Right lobe of liver (tissue), 6 donors: ENCODE data around the gene TSPAN11. TPM values are rescaled to one million over a fixed set of nuclear protein-coding genes. Genes with fewer than 3 reads are reported as not detected.

ENCODE experiments used
- ATAC-seq, 4 donors: fragments of 200-7000 bp; cut with Tn5 transposase; one replicate each; pipeline ENCODE4 v1.9.1; 2020; ENCODE audit warnings: mild to moderate bottlenecking in 4 of 4, moderate library complexity in 4 of 4
- DNase-seq, 3 donors: peaks; one replicate each; pipeline ENCODE4 v3.0.0-alpha.2; 2020
- H3K27ac ChIP-seq, 3 donors: fragments of 200-600 bp; one replicate each; pipeline ENCODE4 v1.8.0; 2022
- H3K27me3 ChIP-seq, 2 donors: fragments of 200-600 bp; one replicate each; pipeline ENCODE4 v1.8.0; 2022
- H3K36me3 ChIP-seq, 4 donors: fragments of 200-600 bp; sonication (generic) in 1 of 4; one replicate each; pipeline versions ENCODE4 v1.5.1 to v1.8.0; 2017 to 2022; ENCODE audit warnings: control low read depth in 1 of 4
- H3K4me1 ChIP-seq, 4 donors: fragments of 200-600 bp; sonication (generic) in 1 of 4; one replicate each; pipeline versions ENCODE4 v1.5.1 to v1.8.0; 2017 to 2022; ENCODE audit warnings: control low read depth in 1 of 4
- H3K4me3 ChIP-seq, 3 donors: fragments of 200-600 bp; one replicate each; pipeline ENCODE4 v1.8.0; 2022
- H3K9me3 ChIP-seq, 4 donors: fragments of 200-600 bp; sonication (generic) in 1 of 4; one replicate each; pipeline versions ENCODE4 v1.5.1 to v1.8.0; 2017 to 2022; ENCODE audit warnings: control low read depth in 1 of 4
- POLR2A ChIP-seq: fragments of 450-650 bp; IDR thresholded peaks from one replicate; pipeline ENCODE4 v1.6.1; 2017; ENCODE audit warnings: antibody characterized with exemption, mild to moderate bottlenecking
- WGBS: methylation state at CpG from one replicate; pipeline ENCODE4 v1.1.6; 2018; ENCODE audit warnings: low coverage, low lambda C conversion rate; ENCODE audit not compliant: insufficient coverage; ENCODE audit errors: missing lambda C conversion rate; 5-methylcytosine and 5-hydroxymethylcytosine counted together
- intact Hi-C, 2 donors: fragments of 100-400 bp; cut with DNase I; formaldehyde crosslinking; loops; one replicate each; pipeline versions ENCODE4 v1.11.2 to v1.14.1; 2022
- long read RNA-seq: library from polyadenylated mRNA; unstranded; transcript quantifications from one replicate; pipeline ENCODE4 v2.0.0, GENCODE V29; 2019
- total RNA-seq, 6 experiments: library from RNA; depleted of rRNA in 2 of 6; stranded (reverse); fragments of >200 nt in 2 of 6; fragmentation: NEBNext Ultra II Directional in 3 of 6; extraction: Animal tissue kit (Norgen Biotek cat#: 25700) in 3 of 6; gene quantifications; one replicate each; pipeline versions ENCODE4 v1.1.0 to v1.2.4, GENCODE V29; 2016 to 2023
- TF ChIP-seq, protein P1 (sequence below), 4 donors: fragments of 200-600 bp in 3 of 4; fragments of 450-650 bp in 1 of 4; IDR thresholded peaks; one replicate each; pipeline versions ENCODE4 v1.5.1 to v1.8.0; 2016 to 2022; ENCODE audit warnings: antibody characterized with exemption in 4 of 4, mild to moderate bottlenecking in 2 of 4
- donor health status: DM: no; HTN: yes; CAD: no.
- donor health status: DM: no; HTN: no; CAD: no.
- donor health status: DM: no; HTN: no; CAD: no.
- donor health status: DM: no; HTN: yes; CAD: no.
- donor health status: DM: no; HTN: yes; CAD: no.

The TSPAN11 gene, protein sequence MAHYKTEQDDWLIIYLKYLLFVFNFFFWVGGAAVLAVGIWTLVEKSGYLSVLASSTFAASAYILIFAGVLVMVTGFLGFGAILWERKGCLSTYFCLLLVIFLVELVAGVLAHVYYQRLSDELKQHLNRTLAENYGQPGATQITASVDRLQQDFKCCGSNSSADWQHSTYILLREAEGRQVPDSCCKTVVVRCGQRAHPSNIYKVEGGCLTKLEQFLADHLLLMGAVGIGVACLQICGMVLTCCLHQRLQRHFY
- total RNA-seq: under 1 TPM; 0.31 to 1.00 (median 0.60) TPM
- long read RNA-seq: 0 reads

DNA sequence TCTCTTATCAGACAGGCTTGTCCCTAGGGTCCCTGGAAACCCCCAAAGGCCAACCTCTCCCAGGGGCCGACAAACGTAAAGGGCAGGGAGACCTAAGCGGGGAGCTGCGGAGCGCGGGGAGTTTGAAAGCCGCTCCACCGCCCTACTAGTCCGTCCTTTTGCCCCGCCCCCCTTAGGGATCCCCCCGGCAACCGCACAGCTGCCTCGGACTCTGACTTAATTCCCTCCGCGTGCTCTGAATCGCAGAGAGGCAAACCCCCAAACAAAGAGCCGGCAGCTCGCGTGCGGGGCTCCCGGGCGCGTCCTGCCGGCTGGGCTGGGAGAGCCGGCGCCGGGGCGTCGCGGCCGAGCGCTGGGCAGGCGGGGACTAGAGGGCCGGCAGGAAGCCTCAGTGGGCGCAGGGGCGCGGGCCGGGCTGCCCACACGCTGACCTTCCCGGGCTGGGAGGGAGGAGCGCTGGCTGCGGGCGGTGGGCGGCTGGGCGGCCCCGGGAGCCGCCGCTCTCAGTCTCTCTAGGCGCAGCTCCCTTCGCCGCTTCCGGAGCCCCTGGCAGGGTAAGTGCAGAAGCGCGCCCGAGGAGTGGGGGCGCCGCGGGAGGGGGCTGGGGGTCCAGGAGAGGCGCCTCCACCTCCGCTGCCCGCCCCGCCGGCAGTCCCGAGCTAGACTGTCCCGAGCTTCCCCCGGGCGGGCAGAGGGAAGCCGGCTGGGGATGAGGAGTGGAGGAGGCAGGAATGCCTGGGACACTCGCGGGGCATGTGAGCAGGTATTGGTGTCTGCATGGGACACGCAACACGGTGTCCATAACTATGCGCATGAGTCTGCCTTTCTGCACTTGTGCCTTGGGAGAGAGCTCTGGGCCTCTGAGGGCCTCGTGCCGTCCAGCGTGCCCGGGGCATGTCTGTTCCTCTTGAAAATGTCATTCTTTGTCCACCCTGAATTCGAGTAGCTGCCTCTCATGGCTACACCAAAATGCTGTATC is at the start of gene TSPAN11:
TSS of gene TSPAN11 (plus strand) at position 506 of the 979 bp plus-strand sequence. CDS start 27,244 bp downstream, outside the sequence.
- H3K9me3 ChIP-seq: no peaks in the 10 kb centered on the region
- ATAC-seq (peak; percentile 60 to 73 (median 67)), DNase-seq (peak in 1 of 3 donors; percentile 28)
- H3K4me1 ChIP-seq: no peaks in the 10 kb centered on the region
- peak within 1 kb of the TSS in 2 of 3 donors; percentile 6 to 40 for H3K4me3 ChIP-seq
- no peaks in the 10 kb centered on the region for H3K27me3 ChIP-seq
- no peak within 1 kb of the TSS for H3K27ac ChIP-seq
- no peak for TF ChIP-seq POLR2A
- TF ChIP-seq, protein P1, sequence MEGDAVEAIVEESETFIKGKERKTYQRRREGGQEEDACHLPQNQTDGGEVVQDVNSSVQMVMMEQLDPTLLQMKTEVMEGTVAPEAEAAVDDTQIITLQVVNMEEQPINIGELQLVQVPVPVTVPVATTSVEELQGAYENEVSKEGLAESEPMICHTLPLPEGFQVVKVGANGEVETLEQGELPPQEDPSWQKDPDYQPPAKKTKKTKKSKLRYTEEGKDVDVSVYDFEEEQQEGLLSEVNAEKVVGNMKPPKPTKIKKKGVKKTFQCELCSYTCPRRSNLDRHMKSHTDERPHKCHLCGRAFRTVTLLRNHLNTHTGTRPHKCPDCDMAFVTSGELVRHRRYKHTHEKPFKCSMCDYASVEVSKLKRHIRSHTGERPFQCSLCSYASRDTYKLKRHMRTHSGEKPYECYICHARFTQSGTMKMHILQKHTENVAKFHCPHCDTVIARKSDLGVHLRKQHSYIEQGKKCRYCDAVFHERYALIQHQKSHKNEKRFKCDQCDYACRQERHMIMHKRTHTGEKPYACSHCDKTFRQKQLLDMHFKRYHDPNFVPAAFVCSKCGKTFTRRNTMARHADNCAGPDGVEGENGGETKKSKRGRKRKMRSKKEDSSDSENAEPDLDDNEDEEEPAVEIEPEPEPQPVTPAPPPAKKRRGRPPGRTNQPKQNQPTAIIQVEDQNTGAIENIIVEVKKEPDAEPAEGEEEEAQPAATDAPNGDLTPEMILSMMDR (IDR thresholded peaks at IDR 0.05): no peak
- no peaks in the 10 kb centered on the region for H3K36me3 ChIP-seq
- WGBS: 12% methylated on average over 28 of the region's 78 CpGs
- intact Hi-C loops: no loop called here

DNA sequence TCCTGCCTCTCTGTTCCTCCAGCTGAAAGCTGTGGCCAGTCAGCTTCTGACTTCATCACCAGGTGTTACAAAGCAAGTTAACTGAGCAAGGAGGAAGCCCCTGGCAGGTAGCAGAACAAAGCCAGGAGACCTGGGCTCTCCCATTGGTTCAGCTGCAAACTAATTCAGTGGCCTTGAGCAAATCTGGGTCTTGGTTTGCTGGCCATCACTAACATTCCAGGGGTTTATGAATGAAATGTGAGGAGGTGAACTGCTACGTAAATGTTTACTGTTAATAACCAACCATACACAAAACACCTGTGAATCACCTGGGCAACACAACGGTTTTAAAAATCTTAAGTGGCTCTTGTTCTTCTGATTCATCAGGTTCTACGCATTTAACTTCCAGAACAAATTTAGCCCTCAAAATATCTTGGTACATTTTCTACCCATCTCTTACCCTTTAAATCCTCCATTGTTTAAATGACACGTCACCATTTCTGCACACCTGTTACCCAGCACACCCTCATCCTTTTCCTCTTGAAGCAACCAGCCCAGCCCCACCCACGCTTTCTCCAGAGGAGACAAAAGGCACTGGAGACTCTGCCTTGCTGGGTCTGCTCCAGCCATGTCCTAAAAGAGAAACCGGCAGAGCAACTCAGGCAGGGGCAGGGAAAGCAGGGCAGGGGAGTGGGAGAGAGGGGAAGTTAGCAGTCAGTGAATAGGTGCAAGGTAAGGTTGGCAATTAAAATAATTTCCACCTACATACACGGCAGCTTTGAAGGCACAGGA is 49.3 kb upstream of the TSPAN11 start:
- TF ChIP-seq POLR2A: no peak
- TF ChIP-seq, protein P1 (IDR thresholded peaks at IDR 0.05): no peak
- no peak for ATAC-seq

DNA sequence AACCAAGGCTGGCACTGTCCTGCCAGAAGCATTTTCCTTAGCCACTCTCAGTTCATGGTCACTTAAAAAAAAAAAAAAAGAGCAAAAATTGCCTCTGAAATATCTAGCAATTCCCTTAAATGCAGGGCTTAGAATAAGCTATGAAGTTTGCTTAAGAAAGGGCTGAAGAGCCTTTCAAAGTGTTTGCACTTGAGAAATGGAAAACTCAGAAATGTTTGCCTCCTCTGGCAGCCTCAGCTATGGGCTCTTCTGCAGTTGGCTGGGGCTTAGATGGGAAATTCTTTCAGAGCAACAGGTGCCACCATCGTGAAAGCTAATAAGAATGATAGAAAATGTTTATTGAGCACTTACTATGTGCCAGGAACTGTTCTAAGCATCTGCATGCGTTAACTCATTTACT is 48.5 kb upstream of the TSPAN11 start:
- no peak for ATAC-seq
- WGBS: 79% methylated on average over 2 of the region's 2 CpGs
- Histone ChIP-seq H3K9me3 (no peaks in the 10 kb centered on the region), H3K27me3 (peaks cover 0 to 4% of the 10 kb centered on the region in 2 donors), H3K27ac (no peak overlapping the region), H3K4me1 (no peaks in the 10 kb centered on the region), H3K36me3 (no peaks in the 10 kb centered on the region), H3K4me3 (no peak overlapping the region)
- intact Hi-C loops: no loop called here
- DNase-seq: no peak
- TF ChIP-seq POLR2A: no peak
- TF ChIP-seq, protein P1 (IDR thresholded peaks at IDR 0.05): no peak

More for the DNA sequence above, 49.3 kb upstream of the TSPAN11 start:
- Histone ChIP-seq H3K4me3 (no peak overlapping the region), H3K27me3 (peaks cover 0 to 4% of the 10 kb centered on the region in 2 donors), H3K9me3 (no peaks in the 10 kb centered on the region), H3K27ac (no peak overlapping the region), H3K36me3 (no peaks in the 10 kb centered on the region), H3K4me1 (no peaks in the 10 kb centered on the region)
- no peak for DNase-seq
- intact Hi-C loops: no loop called here
- WGBS: 60% methylated on average over 7 of the region's 7 CpGs

DNA sequence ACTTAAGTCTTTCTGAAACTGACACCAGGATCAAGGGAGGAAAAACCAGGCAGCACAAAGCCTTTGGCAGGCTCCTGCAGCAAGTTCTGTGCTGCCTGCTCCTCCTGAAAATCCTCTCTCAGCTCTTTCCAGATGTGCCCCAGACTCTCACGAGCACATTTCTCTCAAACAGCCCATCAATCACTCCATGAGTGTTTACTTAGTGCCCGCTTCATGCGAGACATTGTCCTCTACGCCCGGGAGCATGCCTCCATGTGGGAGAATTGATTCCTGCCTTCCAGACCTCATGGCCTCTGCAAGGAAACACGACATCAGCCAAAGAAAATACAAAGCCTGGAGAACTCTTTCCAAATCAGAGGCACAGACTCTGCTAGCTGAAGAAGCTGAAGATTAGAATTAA is 46.5 kb upstream of the TSPAN11 start:
- H3K4me1 ChIP-seq: no peaks in the 10 kb centered on the region
- no peak for DNase-seq
- 5% methylated on average over 6 of the region's 6 CpGs for WGBS

More for the DNA sequence above, 46.5 kb upstream of the TSPAN11 start:
- no peaks in the 10 kb centered on the region for H3K36me3 ChIP-seq
- ATAC-seq: no peak
- intact Hi-C loops: no loop called here
- H3K9me3 ChIP-seq: no peaks in the 10 kb centered on the region
- no peak overlapping the region for H3K4me3 ChIP-seq
- H3K27ac ChIP-seq: no peak overlapping the region
- TF ChIP-seq, protein P1 (IDR thresholded peaks at IDR 0.05): no peak
- TF ChIP-seq POLR2A: no peak
- H3K27me3 ChIP-seq: peaks cover 0 to 4% of the 10 kb centered on the region in 2 donors
